Endothelial cell of umbilical vein (primary cell): ENCODE results near the gene DIP2C. TPM values are rescaled to one million over a fixed set of nuclear protein-coding genes. Genes with fewer than 3 reads are reported as not detected.

ENCODE experiments used
- BruUV-seq: library from RNA; stranded (reverse); fragments of 400-500 nt; replicated peaks from 2 replicates; lab custom pipeline; 2021; lab: Mats Ljungman, UMichigan
- CTCF ChIA-PET: fragments of 300-600, 350-600 bp; sonication (Branson Sonifier 250); formaldehyde crosslinking; loops from one replicate; lab custom pipeline; 2021; ENCODE audit warnings: antibody characterized with exemption, inconsistent platforms; lab: Charles Lee
- POLR2A ChIA-PET: fragments of 300-600, 350-600 bp; sonication (Branson Sonifier 250); formaldehyde crosslinking; loops from one replicate; lab custom pipeline; 2021; ENCODE audit warnings: antibody characterized with exemption, inconsistent platforms; lab: Charles Lee
- DNase-seq: peaks from one replicate; pipeline ENCODE4 v3.0.0-alpha.2; 2011; ENCODE audit warnings: low read depth, low spot score
- FAIRE-seq: peaks from 2 replicates; lab custom pipeline; 2011; peaks lifted over from hg19 to GRCh38; lab: Jason Lieb, UNC
- H2AFZ ChIP-seq: 2 replicates; pipeline ENCODE4 v1.6.0; 2012; ENCODE audit warnings: low read depth, low read length, control low read depth, inconsistent platforms
- H3K27ac ChIP-seq: 2 replicates; pipeline ENCODE4 v1.5.1; 2011; ENCODE audit warnings: low read depth, mild to moderate bottlenecking, control low read depth, low read length, moderate library complexity; ENCODE audit not compliant: insufficient read depth
- H3K27me3 ChIP-seq, 2 experiments: 2 replicates each; pipeline versions ENCODE4 v1.6.0 to v1.6.1; 2011; ENCODE audit warnings: low read length in 2 of 2, mixed read lengths in 1 of 2; ENCODE audit not compliant: control insufficient read depth in 2 of 2, insufficient read depth in 2 of 2
- H3K36me3 ChIP-seq, 2 experiments: 2 replicates in 1 of 2; 3 replicates in 1 of 2; pipeline ENCODE4 v1.5.1; 2011; ENCODE audit warnings: low read length in 2 of 2, mild to moderate bottlenecking in 1 of 2, moderate library complexity in 1 of 2; ENCODE audit not compliant: control insufficient read depth in 2 of 2, insufficient read depth in 2 of 2; ENCODE audit errors: extremely low read depth in 1 of 2
- H3K4me1 ChIP-seq: 3 replicates; pipeline ENCODE4 v1.5.1; 2011; ENCODE audit warnings: mild to moderate bottlenecking, low read length; ENCODE audit not compliant: control insufficient read depth, insufficient read depth; ENCODE audit errors: extremely low read depth
- H3K4me2 ChIP-seq: 2 replicates; pipeline ENCODE4 v1.6.1; 2011; ENCODE audit warnings: low read length, control low read depth, mixed read lengths; ENCODE audit not compliant: insufficient read depth
- H3K4me3 ChIP-seq, 3 experiments: fragments of 200-600 bp in 1 of 3; sonication (generic), shearing (Covaris generic) in 1 of 3; replicated peaks in 1 of 3; 2 replicates each; pipeline ENCODE4 v1.5.1; 2011 to 2016; ENCODE audit warnings: control low read depth in 3 of 3, low read length in 3 of 3, mild to moderate bottlenecking in 2 of 3, inconsistent platforms in 1 of 3, low read depth in 1 of 3, moderate library complexity in 1 of 3; ENCODE audit not compliant: insufficient read depth in 1 of 3
- H3K79me2 ChIP-seq: 2 replicates; pipeline ENCODE4 v1.6.0; 2012; ENCODE audit warnings: low read length, inconsistent platforms; ENCODE audit not compliant: control insufficient read depth, insufficient read depth
- H3K9ac ChIP-seq: replicated peaks from 2 replicates; pipeline ENCODE3; 2011; ENCODE audit warnings: low read length, control low read depth; ENCODE audit not compliant: insufficient read depth; ENCODE audit errors: extremely low read depth
- H3K9me1 ChIP-seq: replicated peaks from 3 replicates; pipeline ENCODE4 v1.6.0; 2011; ENCODE audit warnings: mild to moderate bottlenecking, low read length; ENCODE audit not compliant: control insufficient read depth, insufficient read depth; ENCODE audit errors: extremely low read depth
- H3K9me3 ChIP-seq: replicated peaks from 2 replicates; pipeline ENCODE4 v1.5.1; 2012; ENCODE audit warnings: low read length, inconsistent platforms; ENCODE audit not compliant: control insufficient read depth, insufficient read depth
- H4K20me1 ChIP-seq: replicated peaks from 2 replicates; pipeline ENCODE3; 2011; ENCODE audit warnings: mild to moderate bottlenecking, low read length; ENCODE audit not compliant: control insufficient read depth, insufficient read depth; ENCODE audit errors: extremely low read depth
- CTCF ChIP-seq, 2 donors: IDR thresholded peaks; 1 replicate in 1 of 2; 2 replicates in 1 of 2; pipeline ENCODE4 v1.5.1; 2011; ENCODE audit warnings: low read length in 2 of 2, mild to moderate bottlenecking in 2 of 2, moderate library complexity in 2 of 2, control low read depth in 1 of 2, inconsistent platforms in 1 of 2, low read depth in 1 of 2; ENCODE audit not compliant: insufficient read depth in 1 of 2; ENCODE audit errors: extremely low read depth in 1 of 2
- EZH2 ChIP-seq: IDR thresholded peaks from 2 replicates; pipeline ENCODE4 v1.6.1; 2012; ENCODE audit warnings: borderline replicate concordance, low read depth, mild to moderate bottlenecking, moderate library complexity, low read length, inconsistent platforms; ENCODE audit not compliant: severe bottlenecking
- FOS ChIP-seq: IDR thresholded peaks from 2 replicates; pipeline ENCODE4 v1.6.1; 2011; ENCODE audit warnings: mild to moderate bottlenecking, low read length, moderate library complexity, borderline replicate concordance; ENCODE audit not compliant: insufficient read depth
- GATA2 ChIP-seq: IDR thresholded peaks from 2 replicates; pipeline ENCODE4 v1.7.0; 2011; ENCODE audit warnings: low read depth, mild to moderate bottlenecking, moderate library complexity, mixed read lengths, low read length; ENCODE audit not compliant: insufficient read length, insufficient read depth
- JUN ChIP-seq: IDR thresholded peaks from 2 replicates; pipeline ENCODE4 v1.6.1; 2011; ENCODE audit warnings: borderline replicate concordance, low read depth; ENCODE audit not compliant: insufficient read length, insufficient read depth
- MAX ChIP-seq: IDR thresholded peaks from 2 replicates; pipeline ENCODE4 v1.6.1; 2011; ENCODE audit not compliant: insufficient read depth, insufficient read length
- MYC ChIP-seq: IDR thresholded peaks from one replicate; pipeline ENCODE4 v1.6.1; 2011; ENCODE audit warnings: mild to moderate bottlenecking, low read depth, low read length
- POLR2A ChIP-seq: IDR thresholded peaks from 2 replicates; pipeline ENCODE4 v1.6.1; 2012; ENCODE audit warnings: low read depth, mild to moderate bottlenecking, control low read depth, low read length
- POLR2AphosphoS5 ChIP-seq: IDR thresholded peaks from 2 replicates; pipeline ENCODE4 v1.6.1; 2012; ENCODE audit warnings: low read depth, mild to moderate bottlenecking, control low read depth, low read length, moderate library complexity; ENCODE audit not compliant: insufficient read depth
- dilution Hi-C: fragments of 300-500 bp; cut with MboI; formaldehyde crosslinking; loops from one replicate; pipeline ENCODE4 v1.15.0; 2019; ENCODE audit warnings: low sequenced_read_pairs; ENCODE audit not compliant: extremely low pct_ligation_motif_present
- intact Hi-C: fragments of 100-400 bp; cut with micrococcal nuclease; formaldehyde crosslinking; loops from one replicate; pipeline ENCODE4 v1.10.0; 2022
- polyA plus RNA-seq, 4 experiments: library from polyadenylated mRNA; depleted of rRNA in 3 of 4; stranded (reverse) in 3 of 4; unstranded in 1 of 4; fragments of >200 nt; gene quantifications; 2 replicates each; pipeline versions ENCODE4 v1.2.1 to v1.2.3, GENCODE V29; 2011 to 2012; ENCODE audit warnings: missing spikeins in 1 of 4
- total RNA-seq: library from RNA; stranded (reverse); gene quantifications from 2 replicates; pipeline ENCODE4 v1.2.3, GENCODE V29; 2021

Gene DIP2C
- total and polyA plus RNA-seq, 2 donors (not counting 3 experiments of a cell fraction or from before 2014, with no cell fraction given), result 3.6 to 10.7 TPM

GRCh38 chr10:437698-438490 lies 251.6 kb downstream of the DIP2C start:
- H3K4me2 ChIP-seq, result no peak overlapping the region
- no peak for TF ChIP-seq GATA2
- TF ChIP-seq EZH2, result no peak
- TF ChIP-seq POLR2AphosphoS5, result no peak
- TF ChIP-seq JUN, result no peak
- TF ChIP-seq POLR2A, result no peak
- no peak for TF ChIP-seq FOS
- TF ChIP-seq CTCF (IDR thresholded peaks at IDR 0.05; ENCODE audit: extremely low read depth in 1 of 2, insufficient read depth in 1 of 2, low read depth in 1 of 2, low read length in 2 of 2), result no peak
- TF ChIP-seq MAX, result no peak
- TF ChIP-seq MYC, result no peak
- no peaks in the 10 kb centered on the region for H3K4me1 ChIP-seq
- intact Hi-C loops, result no loop called here
- no peak for DNase-seq
- FAIRE-seq, result no peak
- H2AFZ ChIP-seq, result no peak overlapping the region
- ChIA-PET POLR2A (no interaction called here), CTCF (interaction anchor here (1.2 kb wide), 1 partner anchor 17 kb away, joined by 3 read pairs; no protein-coding TSS in a partner anchor)
- no peak overlapping the region for H3K27ac ChIP-seq
- no peaks in the 10 kb centered on the region for H4K20me1 ChIP-seq
- no peaks in the 10 kb centered on the region for H3K27me3 ChIP-seq
- dilution Hi-C loops, result no loop called here
- no peaks in the 10 kb centered on the region for H3K36me3 ChIP-seq
- no TSS peak for BruUV-seq
- no peak overlapping the region for H3K4me3 ChIP-seq
- no peak overlapping the region for H3K9ac ChIP-seq
- no peaks in the 10 kb centered on the region for H3K9me1 ChIP-seq
- no peaks in the 10 kb centered on the region for H3K79me2 ChIP-seq
- H3K9me3 ChIP-seq, result no peaks in the 10 kb centered on the region
